CD4-positive, alpha-beta memory T cell (primary cell): ENCODE measurements around the gene CAB39. TPM values are rescaled to one million over a fixed set of nuclear protein-coding genes. Genes with fewer than 3 reads are reported as not detected.

Experiments used
- CTCF ChIA-PET: fragments of 350-600 bp; sonication (Branson Sonifier 250); formaldehyde crosslinking; loops from one replicate; lab custom pipeline; 2021; ENCODE audit warnings: inconsistent platforms; ENCODE audit not compliant: partially characterized antibody; lab: Charles Lee
- POLR2A ChIA-PET: fragments of 350-600 bp; sonication (Branson Sonifier 250); formaldehyde crosslinking; loops from one replicate; lab custom pipeline; 2021; ENCODE audit not compliant: partially characterized antibody; lab: Charles Lee
- DNase-seq, 5 donors: peaks; one replicate each; pipeline versions ENCODE4 v3.0.0 to v3.0.0-alpha.2; 2020 to 2022; ENCODE audit warnings: mixed read lengths in 1 of 5
- H3K27ac ChIP-seq: one replicate; pipeline ENCODE4 v1.7.0; 2013; ENCODE audit warnings: low read depth, low read length
- H3K27me3 ChIP-seq: 2 replicates; pipeline ENCODE4 v1.7.0; 2013; ENCODE audit warnings: mild to moderate bottlenecking, low read length, moderate library complexity; ENCODE audit not compliant: insufficient read depth
- H3K36me3 ChIP-seq: 2 replicates; pipeline ENCODE4 v1.7.0; 2013; ENCODE audit warnings: mild to moderate bottlenecking, low read length, moderate library complexity; ENCODE audit not compliant: insufficient read depth
- H3K4me1 ChIP-seq: 2 replicates; pipeline ENCODE4 v1.7.0; 2013; ENCODE audit warnings: mild to moderate bottlenecking, low read length, moderate library complexity; ENCODE audit not compliant: insufficient read depth
- H3K4me3 ChIP-seq, 2 donors: one replicate each; pipeline ENCODE4 v1.7.0; 2013; ENCODE audit warnings: low read length in 2 of 2, mild to moderate bottlenecking in 1 of 2
- H3K9me3 ChIP-seq, 2 donors: one replicate each; pipeline ENCODE4 v1.7.0; 2013; ENCODE audit warnings: low read length in 2 of 2, control low read depth in 1 of 2; ENCODE audit not compliant: control insufficient read depth in 1 of 2
- H3K27ac Mint-ChIP-seq, 7 donors: one replicate each; pipeline ENCODE4 v1.8.0; 2020 to 2021; ENCODE audit warnings: mixed read lengths in 7 of 7, mild to moderate bottlenecking in 6 of 7, inconsistent platforms in 3 of 7, moderate library complexity in 3 of 7
- H3K27me3 Mint-ChIP-seq, 2 donors: one replicate each; pipeline ENCODE4 v1.8.0; 2020 to 2021; ENCODE audit warnings: mixed read lengths in 2 of 2
- H3K36me3 Mint-ChIP-seq, 2 donors: one replicate each; pipeline ENCODE4 v1.8.0; 2020 to 2021; ENCODE audit warnings: mixed read lengths in 2 of 2, inconsistent platforms in 1 of 2, mild to moderate bottlenecking in 1 of 2
- H3K4me1 Mint-ChIP-seq, 4 donors: one replicate each; pipeline ENCODE4 v1.8.0; 2020 to 2021; ENCODE audit warnings: mixed read lengths in 4 of 4, mild to moderate bottlenecking in 1 of 4
- H3K4me3 Mint-ChIP-seq, 8 donors: one replicate each; pipeline ENCODE4 v1.8.0; 2020 to 2021; ENCODE audit warnings: mixed read lengths in 8 of 8, mild to moderate bottlenecking in 7 of 8, moderate library complexity in 6 of 8, inconsistent platforms in 3 of 8
- H3K9me3 Mint-ChIP-seq, 8 donors: one replicate each; pipeline ENCODE4 v1.8.0; 2020 to 2021; ENCODE audit warnings: mixed read lengths in 8 of 8, mild to moderate bottlenecking in 5 of 8, inconsistent platforms in 3 of 8, moderate library complexity in 1 of 8
- intact Hi-C: fragments of 100-400 bp; cut with micrococcal nuclease; formaldehyde crosslinking; loops from one replicate; pipeline ENCODE4 v1.15.1; 2023
- polyA plus RNA-seq, 2 donors: library from polyadenylated mRNA; unstranded; fragments of 300-500 nt; fragmentation: Illumina TruSeq; gene quantifications; one replicate each; pipeline ENCODE4 v1.2.3, GENCODE V29; 2021
- total RNA-seq, 2 experiments: library from RNA; stranded (reverse); gene quantifications; one replicate each; pipeline ENCODE4 v1.2.3, GENCODE V29; 2021

The CAB39 gene
- total and polyA plus RNA-seq, 4 experiments from 2014 or later: 80.8 to 115 (median 100) TPM

DNA sequence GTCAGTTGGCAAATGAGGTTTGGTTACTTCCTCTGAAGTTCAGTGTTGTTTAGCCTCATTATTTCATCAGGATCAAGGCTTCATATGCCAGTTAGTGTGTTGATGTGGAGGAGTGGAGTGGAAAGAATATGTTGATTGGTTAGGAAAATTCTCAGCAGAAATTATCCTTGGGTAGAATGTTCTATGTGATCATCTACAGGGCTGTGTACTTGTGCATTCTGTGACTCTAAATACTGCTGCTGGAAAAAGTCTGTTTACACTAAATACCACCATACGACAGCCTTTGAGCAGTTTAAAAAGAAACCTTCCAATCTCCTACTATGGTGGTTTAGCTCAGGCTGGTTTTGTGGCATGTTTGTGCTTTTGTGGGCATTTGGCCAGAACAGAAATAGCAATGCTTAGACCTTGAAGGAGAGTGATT, 25.8 kb downstream of the CAB39 start:
- intact Hi-C loops: loop anchor here (2.0 kb wide), 1 partner anchor 16 kb away; no protein-coding TSS in a partner anchor
- Histone ChIP-seq H3K36me3 (no peaks in the 10 kb centered on the region), H3K4me1 (peaks cover 81% of the 10 kb centered on the region), H3K4me3 (no peak overlapping the region), H3K27ac (peak overlapping the region; percentile 1), H3K27me3 (no peaks in the 10 kb centered on the region), H3K9me3 (no peaks in the 10 kb centered on the region)
- Mint-ChIP-seq H3K4me3 (peak overlapping the region in 6 of 8 donors; percentile 15 to 59 (median 48)), H3K27ac (peak overlapping the region; percentile 8 to 59 (median 54)), H3K27me3 (no peaks in the 10 kb centered on the region), H3K36me3 (peaks cover 22 to 24% of the 10 kb centered on the region in 2 donors), H3K9me3 (no peaks in the 10 kb centered on the region), H3K4me1 (peaks cover 59 to 85% (median 71%) of the 10 kb centered on the region in 4 donors)
- DNase-seq: no peak
- POLR2A ChIA-PET: interaction anchor here (0.9 to 2.0 kb wide), 3 partner anchors 24 to 59 kb away, joined by 3 to 6 read pairs (median 3); no protein-coding TSS in a partner anchor
- CTCF ChIA-PET: interaction anchor here (0.7 to 2.4 kb wide), 3 partner anchors 12 to 60 kb away, joined by 3 to 9 read pairs (median 3); no protein-coding TSS in a partner anchor

DNA sequence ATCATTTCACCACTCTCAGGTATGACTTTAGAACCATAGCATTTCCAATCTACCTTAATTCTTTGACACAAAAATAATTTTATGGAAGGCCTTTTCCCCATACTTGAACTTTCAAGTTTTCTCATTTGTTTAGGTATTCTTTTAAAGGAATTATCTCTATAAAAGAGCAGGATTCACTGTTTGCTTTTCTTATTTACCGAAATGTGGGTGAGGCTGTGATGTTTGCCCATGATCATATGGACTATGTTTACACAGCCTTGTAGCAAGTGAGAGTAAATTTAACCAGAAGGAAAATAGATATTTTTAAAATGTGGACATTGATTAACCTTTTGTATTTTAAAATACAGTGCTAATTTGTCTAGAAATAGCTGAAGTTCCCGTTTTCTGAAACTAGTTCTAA, 26.3 kb downstream of the CAB39 start:
- intact Hi-C loops: loop anchor here (2.0 kb wide), 1 partner anchor 16 kb away; no protein-coding TSS in a partner anchor
- CTCF ChIA-PET: interaction anchor here (1.6 kb wide), 1 partner anchor 43 kb away, joined by 3 read pairs; no protein-coding TSS in a partner anchor

DNA sequence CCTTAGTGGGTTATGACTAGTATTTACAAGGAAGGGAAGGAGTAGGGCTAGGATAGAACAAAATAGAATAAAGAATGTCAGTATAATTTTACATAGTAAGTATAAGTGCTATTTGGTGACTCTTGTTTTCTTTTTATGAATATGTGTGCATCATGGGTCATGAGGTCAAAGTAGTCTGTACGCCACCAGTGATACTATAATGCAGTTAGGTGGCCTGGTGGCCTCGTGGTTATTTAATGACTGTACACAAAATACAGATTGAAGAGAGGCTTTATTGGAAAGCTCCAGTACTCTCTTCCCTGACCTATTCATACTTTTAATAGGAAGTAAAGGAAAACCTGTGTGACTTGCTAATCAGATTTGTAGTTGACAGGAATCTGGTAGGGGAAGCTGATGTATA, 27.3 kb downstream of the CAB39 start:
- ChIA-PET CTCF (interaction anchor here (1.1 to 1.5 kb wide), 2 partner anchors 10 to 26 kb away, joined by 3 to 4 read pairs; no protein-coding TSS in a partner anchor), POLR2A (interaction anchor here (0.9 kb wide), 1 partner anchor 26 kb away, joined by 5 read pairs; no protein-coding TSS in a partner anchor)
- Histone ChIP-seq H3K27ac (no peak overlapping the region), H3K4me1 (peaks cover 66% of the 10 kb centered on the region), H3K4me3 (no peak overlapping the region), H3K9me3 (no peaks in the 10 kb centered on the region), H3K36me3 (no peaks in the 10 kb centered on the region), H3K27me3 (no peaks in the 10 kb centered on the region)
- Mint-ChIP-seq H3K9me3 (no peaks in the 10 kb centered on the region), H3K4me3 (peak overlapping the region in 1 of 8 donors; percentile 2), H3K4me1 (peaks cover 46 to 74% (median 62%) of the 10 kb centered on the region in 4 donors), H3K36me3 (peaks cover 22 to 31% of the 10 kb centered on the region in 2 donors), H3K27me3 (no peaks in the 10 kb centered on the region), H3K27ac (peak overlapping the region in 5 of 7 donors; percentile 9 to 92 (median 34))
- intact Hi-C loops: loop anchor here (2.0 kb wide), 1 partner anchor 17 kb away; no protein-coding TSS in a partner anchor
- no peak for DNase-seq

More for the DNA sequence above, 26.3 kb downstream of the CAB39 start:
- DNase-seq: no peak
- POLR2A ChIA-PET: interaction anchor here (1.1 to 2.0 kb wide), 2 partner anchors 25 to 59 kb away, joined by 3 to 6 read pairs; no protein-coding TSS in a partner anchor
- no peaks in the 10 kb centered on the region for H3K27me3 ChIP-seq
- H3K9me3 ChIP-seq: no peaks in the 10 kb centered on the region
- no peak overlapping the region for H3K27ac ChIP-seq
- peak overlapping the region in 2 of 7 donors; percentile 10 to 54 for H3K27ac Mint-ChIP-seq
- peaks cover 22 to 25% of the 10 kb centered on the region in 2 donors for H3K36me3 Mint-ChIP-seq
- H3K4me3 Mint-ChIP-seq: peak overlapping the region in 2 of 8 donors; percentile 11 to 15
- peaks cover 55 to 79% (median 67%) of the 10 kb centered on the region in 4 donors for H3K4me1 Mint-ChIP-seq
- H3K4me3 ChIP-seq: no peak overlapping the region
- peaks cover 76% of the 10 kb centered on the region for H3K4me1 ChIP-seq
- H3K27me3 Mint-ChIP-seq: no peaks in the 10 kb centered on the region
- H3K9me3 Mint-ChIP-seq: no peaks in the 10 kb centered on the region
- H3K36me3 ChIP-seq: no peaks in the 10 kb centered on the region

DNA sequence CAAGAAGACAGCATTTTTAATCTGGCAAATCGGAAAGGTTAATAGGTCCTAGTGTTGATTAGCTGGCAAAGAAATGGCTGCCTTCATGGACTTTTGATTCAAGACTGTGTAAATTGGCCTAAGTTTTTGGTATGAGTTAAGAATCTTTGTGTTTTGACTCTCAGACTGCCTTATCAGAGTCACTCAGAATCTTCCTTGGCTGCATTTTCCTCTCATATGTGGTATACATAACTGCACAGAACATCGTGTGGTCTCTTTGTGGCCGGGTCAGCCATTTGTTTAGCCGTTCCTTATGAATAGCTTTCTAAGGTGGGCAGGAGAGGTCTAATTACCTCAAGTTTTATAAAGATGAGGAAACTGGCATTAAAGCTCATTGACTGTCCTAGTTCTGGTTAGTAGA, 30.1 kb downstream of the CAB39 start:
- ChIA-PET POLR2A (no interaction called here), CTCF (interaction anchor here (1.4 to 1.8 kb wide), 3 partner anchors 38 to 83 kb away, joined by 3 to 6 read pairs (median 3); no protein-coding TSS in a partner anchor)
- H3K4me1 Mint-ChIP-seq: peaks cover 45 to 72% (median 58%) of the 10 kb centered on the region in 4 donors
- DNase-seq: no peak
- Histone ChIP-seq H3K9me3 (no peaks in the 10 kb centered on the region), H3K4me1 (peaks cover 56% of the 10 kb centered on the region), H3K27ac (no peak overlapping the region), H3K4me3 (no peak overlapping the region), H3K27me3 (no peaks in the 10 kb centered on the region), H3K36me3 (no peaks in the 10 kb centered on the region)
- H3K27ac Mint-ChIP-seq: peak overlapping the region in 3 of 7 donors; percentile 6 to 42 (median 25)
- intact Hi-C loops: no loop called here
- H3K27me3 Mint-ChIP-seq: no peaks in the 10 kb centered on the region
- H3K4me3 Mint-ChIP-seq: no peak overlapping the region
- H3K36me3 Mint-ChIP-seq: peaks cover 28 to 44% of the 10 kb centered on the region in 2 donors
- H3K9me3 Mint-ChIP-seq: no peaks in the 10 kb centered on the region

DNA sequence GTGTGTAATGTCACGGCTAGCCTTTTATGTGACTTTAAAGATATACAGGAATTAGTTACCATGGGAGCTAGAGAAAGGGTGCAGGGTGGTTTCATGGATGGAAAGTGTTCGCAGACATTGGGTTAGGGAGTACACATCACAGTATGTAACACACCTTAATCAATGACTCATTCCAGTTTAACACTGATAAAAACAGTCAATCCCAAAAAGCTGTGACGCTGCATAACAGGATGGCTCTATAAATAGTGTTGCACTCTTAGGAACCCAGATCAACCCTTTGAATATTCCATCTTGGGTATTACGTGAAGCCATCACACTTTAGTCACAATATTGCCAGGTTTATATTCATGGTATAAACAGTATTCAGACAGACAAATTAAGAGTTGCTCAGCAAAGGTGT, 33.6 kb downstream of the CAB39 start:
- ChIA-PET CTCF (interaction anchor here (1.3 to 1.5 kb wide), 2 partner anchors 11 to 52 kb away, joined by 4 read pairs; no protein-coding TSS in a partner anchor), POLR2A (no interaction called here)
- Histone ChIP-seq H3K4me3 (no peak overlapping the region), H3K27me3 (no peaks in the 10 kb centered on the region), H3K4me1 (peaks cover 51% of the 10 kb centered on the region), H3K36me3 (no peaks in the 10 kb centered on the region), H3K9me3 (no peaks in the 10 kb centered on the region), H3K27ac (no peak overlapping the region)
- H3K27me3 Mint-ChIP-seq: no peaks in the 10 kb centered on the region
- H3K9me3 Mint-ChIP-seq: no peaks in the 10 kb centered on the region
- H3K4me1 Mint-ChIP-seq: peaks cover 45 to 70% (median 55%) of the 10 kb centered on the region in 4 donors
- peak overlapping the region in 1 of 8 donors; percentile 44 for H3K4me3 Mint-ChIP-seq
- DNase-seq: no peak
- H3K36me3 Mint-ChIP-seq: peaks cover 20 to 40% of the 10 kb centered on the region in 2 donors
- intact Hi-C loops: no loop called here
- H3K27ac Mint-ChIP-seq: no peak overlapping the region

DNA sequence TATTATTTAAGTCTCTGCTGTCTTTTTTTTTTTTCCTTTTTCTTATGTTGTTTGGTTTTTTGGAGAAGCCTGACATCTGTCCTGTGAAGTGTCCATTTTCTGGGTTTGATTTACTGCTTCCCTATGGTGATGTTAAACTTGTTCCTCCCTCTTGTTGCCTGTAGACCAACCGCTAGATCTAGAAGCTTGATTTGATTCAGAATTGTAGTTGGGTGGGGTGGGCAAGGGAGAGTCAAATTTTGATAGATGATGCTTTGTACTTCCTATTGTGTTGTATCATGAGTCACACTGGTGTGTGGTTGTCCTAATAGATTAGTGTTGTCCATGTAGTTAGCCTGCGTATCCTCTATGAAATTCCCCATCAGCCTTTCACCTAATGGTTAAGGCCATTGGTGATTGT, 35.4 kb downstream of the CAB39 start:
- H3K9me3 Mint-ChIP-seq: no peaks in the 10 kb centered on the region
- ChIA-PET CTCF (interaction anchor here (0.9 kb wide), 1 partner anchor 16 kb away, joined by 3 read pairs; no protein-coding TSS in a partner anchor), POLR2A (interaction anchor here (1.4 kb wide), 1 partner anchor 24 kb away, joined by 4 read pairs; no protein-coding TSS in a partner anchor)
- H3K27me3 ChIP-seq: no peaks in the 10 kb centered on the region
- no peak overlapping the region for H3K27ac ChIP-seq
- no peak overlapping the region for H3K4me3 ChIP-seq
- H3K36me3 Mint-ChIP-seq: peaks cover 24 to 36% of the 10 kb centered on the region in 2 donors
- H3K27me3 Mint-ChIP-seq: no peaks in the 10 kb centered on the region
- peak overlapping the region in 1 of 7 donors; percentile 9 for H3K27ac Mint-ChIP-seq
- no peak overlapping the region for H3K4me3 Mint-ChIP-seq
- no peak for DNase-seq
- peaks cover 56% of the 10 kb centered on the region for H3K4me1 ChIP-seq
- intact Hi-C loops: no loop called here
- H3K4me1 Mint-ChIP-seq: peaks cover 53 to 76% (median 64%) of the 10 kb centered on the region in 4 donors
- H3K36me3 ChIP-seq: no peaks in the 10 kb centered on the region
- H3K9me3 ChIP-seq: no peaks in the 10 kb centered on the region

DNA sequence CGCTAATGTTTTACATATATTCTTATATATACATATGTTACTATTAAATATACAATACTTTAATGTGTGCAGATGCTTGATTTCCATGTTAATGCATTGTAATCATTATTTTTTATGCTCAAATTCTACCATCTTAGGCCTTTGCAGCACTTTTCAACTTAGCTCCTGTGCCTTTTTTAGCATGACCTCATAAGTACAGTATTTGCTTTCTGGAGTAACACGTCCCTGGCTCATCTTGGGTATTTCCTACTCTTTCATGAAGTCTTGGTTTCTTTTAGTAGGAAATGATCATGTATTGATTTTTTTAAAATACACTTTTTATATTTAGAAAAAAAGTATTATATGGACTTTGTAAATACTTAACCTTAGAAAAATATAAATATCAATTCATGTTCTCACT, 36.5 kb downstream of the CAB39 start:
- H3K4me3 ChIP-seq: no peak overlapping the region
- H3K27ac ChIP-seq: no peak overlapping the region
- H3K27me3 Mint-ChIP-seq: no peaks in the 10 kb centered on the region
- ChIA-PET POLR2A (interaction anchor here (1.4 kb wide), 1 partner anchor 25 kb away, joined by 4 read pairs; no protein-coding TSS in a partner anchor), CTCF (interaction anchor here (0.6 kb wide), 1 partner anchor 39 kb away, joined by 3 read pairs; no protein-coding TSS in a partner anchor)
- no peak overlapping the region for H3K4me3 Mint-ChIP-seq
- no peaks in the 10 kb centered on the region for H3K9me3 Mint-ChIP-seq
- H3K9me3 ChIP-seq: no peaks in the 10 kb centered on the region
- H3K27me3 ChIP-seq: no peaks in the 10 kb centered on the region
- no peaks in the 10 kb centered on the region for H3K36me3 ChIP-seq
- peaks cover 53 to 83% (median 64%) of the 10 kb centered on the region in 4 donors for H3K4me1 Mint-ChIP-seq
- peaks cover 55% of the 10 kb centered on the region for H3K4me1 ChIP-seq
- intact Hi-C loops: no loop called here
- H3K36me3 Mint-ChIP-seq: peaks cover 26 to 31% of the 10 kb centered on the region in 2 donors
- no peak overlapping the region for H3K27ac Mint-ChIP-seq
- no peak for DNase-seq
